ENCODE measurements around the gene TRPM4. TPM values are rescaled to one million over a fixed set of nuclear protein-coding genes. Genes with fewer than 3 reads are reported as not detected.

The TRPM4 gene
- total and polyA plus RNA-seq, 10 of the 15 experiments (the other 5 are each of a cell fraction or from before 2014, with no cell fraction given) = 0.10 to 0.64 (median 0.15) TPM; not detected in 7

GRCh38 chr19:49168421-49168820, 10.8 kb downstream of the TRPM4 start:
- DNase-seq (ENCODE audit: low read depth, low spot score) (no peak), ATAC-seq (no peak), FAIRE-seq (no peak)
- POLR2A ChIA-PET = no interaction called here
- 42% methylated on average over 23 of the region's 23 CpGs for WGBS (ENCODE audit: insufficient coverage, insufficient replicate concordance, low lambda C conversion rate, missing lambda C conversion rate)
- Histone ChIP-seq H3K4me2 (ENCODE audit: control insufficient read depth, insufficient read depth) (no peak overlapping the region), H3K27me3 (replicated peaks in 1 of 2; ENCODE audit: control insufficient read depth in 2 of 2, insufficient read depth in 2 of 2, low read length in 1 of 2) (no peaks in the 10 kb centered on the region), H3K27ac (ENCODE audit: control insufficient read depth, insufficient read depth) (no peak overlapping the region), H2AFZ (ENCODE audit: control insufficient read depth, low read depth, low read length) (no peak overlapping the region), H3K9ac (ENCODE audit: control insufficient read depth, insufficient read depth, low read length) (no peak overlapping the region), H4K20me1 (ENCODE audit: control insufficient read depth, insufficient read depth) (no peaks in the 10 kb centered on the region), H3K4me1 (ENCODE audit: control insufficient read depth, insufficient read depth, low read length) (no peaks in the 10 kb centered on the region), H3K36me3 (ENCODE audit: control insufficient read depth in 2 of 2, insufficient read depth in 2 of 2, low read length in 1 of 2) (no peaks in the 10 kb centered on the region), H3K4me3 (no peak overlapping the region), H3K79me2 (ENCODE audit: control insufficient read depth, insufficient read depth, low read length) (no peaks in the 10 kb centered on the region), H3K9me3 (replicated peaks; ENCODE audit: control insufficient read depth, insufficient read depth, low read length) (no peaks in the 10 kb centered on the region)
- TF ChIP-seq ZNF207 (IDR thresholded peaks at IDR 0.05; ENCODE audit: borderline replicate concordance) = no peak
- TF ChIP-seq, protein P1, sequence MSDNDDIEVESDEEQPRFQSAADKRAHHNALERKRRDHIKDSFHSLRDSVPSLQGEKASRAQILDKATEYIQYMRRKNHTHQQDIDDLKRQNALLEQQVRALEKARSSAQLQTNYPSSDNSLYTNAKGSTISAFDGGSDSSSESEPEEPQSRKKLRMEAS (IDR thresholded peaks at IDR 0.05; ENCODE audit: low read depth, low read length) = no peak
- no peak for TF ChIP-seq BHLHE40 (IDR thresholded peaks at IDR 0.05; ENCODE audit: borderline replicate concordance in 1 of 2, low read depth in 2 of 2, low read length in 1 of 2)
- TF ChIP-seq IKZF2 (IDR thresholded peaks at IDR 0.05) = no peak
- no peak for TF ChIP-seq MEF2B (IDR thresholded peaks at IDR 0.05; ENCODE audit: partially characterized antibody, poor library complexity, severe bottlenecking)
- no peak for TF ChIP-seq BACH1 (IDR thresholded peaks at IDR 0.05; ENCODE audit: borderline replicate concordance)
- no peak for TF ChIP-seq YBX1 (IDR thresholded peaks at IDR 0.05)
- no peak for TF ChIP-seq SMAD5 (IDR thresholded peaks at IDR 0.05; ENCODE audit: low read depth)
- intact Hi-C loops (cut with micrococcal nuclease; ENCODE audit: unreplicated experiment) = no loop called here
- BruUV-seq (replicated peaks) = no TSS peak
- RAD21 ChIA-PET (ENCODE audit: unreplicated experiment) = no interaction called here
- in situ Hi-C loops (cut with MboI) = no loop called here
- CTCF ChIA-PET = interaction anchor here (1.2 kb wide), 1 partner anchor 30 kb away, joined by 4 read pairs; no protein-coding TSS in a partner anchor
- SMC1A ChIA-PET (ENCODE audit: uncharacterized antibody, unreplicated experiment) = no interaction called here

DNA sequence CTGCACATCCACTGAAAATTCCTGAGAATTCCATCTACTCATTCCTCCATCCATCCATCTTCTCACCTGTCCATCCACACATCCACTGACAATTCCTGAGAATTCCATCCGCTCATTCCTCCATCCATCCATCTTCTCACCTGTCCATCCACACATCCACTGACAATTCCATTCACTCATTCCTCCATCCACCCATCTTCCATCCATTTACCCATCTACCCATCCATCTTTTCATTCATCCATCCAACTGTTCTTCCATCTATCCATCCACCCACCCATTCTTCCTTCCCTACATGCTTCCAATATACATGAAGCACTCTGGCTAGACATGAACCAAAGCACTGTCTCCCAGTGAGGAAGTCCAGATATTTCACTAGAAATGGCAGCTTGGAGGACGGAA, 15.6 kb downstream of the TRPM4 start:
- POLR2A ChIA-PET = no interaction called here
- BruUV-seq (replicated peaks) = no TSS peak
- RAD21 ChIA-PET (ENCODE audit: unreplicated experiment) = no interaction called here
- TF ChIP-seq CTCF (IDR thresholded peaks at IDR 0.05 in 2 of 3, conservative IDR thresholded peaks at IDR 0.05 in 1 of 3; ENCODE audit: control insufficient read depth in 2 of 3, extremely low read depth in 1 of 3, insufficient read depth in 1 of 3, low read depth in 3 of 3, low read length in 3 of 3) (no peak), ZNF24 (IDR thresholded peaks at IDR 0.05) (no peak), CHD1 (IDR thresholded peaks at IDR 0.05; ENCODE audit: low read depth, low read length) (no peak), SMAD5 (IDR thresholded peaks at IDR 0.05; ENCODE audit: low read depth) (no peak), HDGF (IDR thresholded peaks at IDR 0.05) (no peak), SP1 (IDR thresholded peaks at IDR 0.05; ENCODE audit: low read depth, low read length) (no peak)

More for the DNA sequence above, 15.6 kb downstream of the TRPM4 start:
- Histone ChIP-seq H2AFZ (ENCODE audit: control insufficient read depth, low read depth, low read length) (no peak overlapping the region), H3K27ac (ENCODE audit: control insufficient read depth, insufficient read depth) (no peak overlapping the region), H3K4me2 (ENCODE audit: control insufficient read depth, insufficient read depth) (no peak overlapping the region), H3K4me3 (no peak overlapping the region), H3K36me3 (ENCODE audit: control insufficient read depth in 2 of 2, insufficient read depth in 2 of 2, low read length in 1 of 2) (no peaks in the 10 kb centered on the region), H4K20me1 (ENCODE audit: control insufficient read depth, insufficient read depth) (no peaks in the 10 kb centered on the region), H3K9me3 (replicated peaks; ENCODE audit: control insufficient read depth, insufficient read depth, low read length) (no peaks in the 10 kb centered on the region), H3K79me2 (ENCODE audit: control insufficient read depth, insufficient read depth, low read length) (no peaks in the 10 kb centered on the region), H3K9ac (ENCODE audit: control insufficient read depth, insufficient read depth, low read length) (no peak overlapping the region), H3K4me1 (ENCODE audit: control insufficient read depth, insufficient read depth, low read length) (no peaks in the 10 kb centered on the region), H3K27me3 (replicated peaks in 1 of 2; ENCODE audit: control insufficient read depth in 2 of 2, insufficient read depth in 2 of 2, low read length in 1 of 2) (no peaks in the 10 kb centered on the region)
- intact Hi-C loops (cut with micrococcal nuclease; ENCODE audit: unreplicated experiment) (no loop called here), in situ Hi-C loops (cut with MboI) (no loop called here)
- FAIRE-seq (no peak), DNase-seq (ENCODE audit: low read depth, low spot score) (no peak), ATAC-seq (no peak)
- SMC1A ChIA-PET (ENCODE audit: uncharacterized antibody, unreplicated experiment) = no interaction called here
- WGBS (ENCODE audit: insufficient coverage, insufficient replicate concordance, low lambda C conversion rate, missing lambda C conversion rate) = 21% methylated on average over 2 of the region's 2 CpGs
- CTCF ChIA-PET = no interaction called here
